NCI-H1105 (cell line): ENCODE results near the gene SIK2.
A peak's percentile ranks its signal among the peaks of the same experiment; 100 is the strongest.
"Not testable (repeated sequence)": the region's sequence is repeated elsewhere in the genome, so short reads cannot be mapped to it uniquely, and the experiment has no call there.

Source experiments
- DNase-seq: peaks from one replicate; lab custom pipeline; 2025; lab: John Stamatoyannopoulos, UW

SIK2 gene

DNA sequence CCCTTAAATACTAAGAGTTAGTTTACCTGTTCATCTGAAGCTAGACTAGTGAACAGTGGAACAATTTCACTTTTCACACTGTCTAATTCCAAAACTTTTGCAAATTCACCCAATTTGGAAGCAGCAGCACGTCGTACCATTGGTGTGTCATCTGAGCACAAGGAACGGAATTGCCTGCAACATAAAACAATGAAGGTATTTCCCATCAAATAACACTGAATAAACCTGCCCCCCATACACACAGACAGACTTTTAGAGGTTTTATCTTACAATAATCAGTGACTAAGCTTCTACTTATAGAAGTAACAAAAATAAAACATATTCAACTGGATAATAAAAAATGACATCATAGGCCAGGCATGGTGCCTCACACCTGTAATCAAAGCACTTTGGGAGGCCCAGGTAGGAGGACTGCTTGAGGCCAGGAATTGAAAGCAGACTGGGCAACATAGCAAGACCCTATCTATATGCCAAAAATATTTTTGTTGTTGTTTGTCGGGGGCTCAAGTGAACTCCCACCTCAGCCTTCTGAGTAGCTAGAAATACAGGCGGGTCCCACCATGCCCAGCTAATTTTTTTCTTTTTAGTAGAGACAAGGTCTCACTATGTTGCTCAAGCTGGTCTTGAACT lies 157.6 kb downstream of the SIK2 start:
- DNase-seq, result no peak

DNA sequence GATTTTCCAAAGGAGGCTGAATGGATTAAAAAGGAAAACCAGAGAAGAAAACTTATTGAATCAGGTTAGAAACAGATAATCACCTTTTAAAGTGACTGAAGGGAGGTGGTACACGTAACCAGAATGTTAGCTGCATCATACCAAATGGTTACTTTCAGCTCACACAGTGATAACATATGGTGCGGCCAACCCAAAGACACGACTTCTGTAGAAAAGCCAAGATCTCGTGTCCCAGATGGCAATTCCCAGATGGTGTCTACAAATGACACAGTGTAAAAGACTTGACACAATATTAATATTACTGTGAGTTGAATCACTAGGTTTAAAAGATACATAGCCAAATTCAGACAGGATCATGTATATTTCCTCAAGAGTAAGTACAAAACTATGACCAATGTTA lies 158.8 kb downstream of the SIK2 start:
- no peak for DNase-seq

DNA sequence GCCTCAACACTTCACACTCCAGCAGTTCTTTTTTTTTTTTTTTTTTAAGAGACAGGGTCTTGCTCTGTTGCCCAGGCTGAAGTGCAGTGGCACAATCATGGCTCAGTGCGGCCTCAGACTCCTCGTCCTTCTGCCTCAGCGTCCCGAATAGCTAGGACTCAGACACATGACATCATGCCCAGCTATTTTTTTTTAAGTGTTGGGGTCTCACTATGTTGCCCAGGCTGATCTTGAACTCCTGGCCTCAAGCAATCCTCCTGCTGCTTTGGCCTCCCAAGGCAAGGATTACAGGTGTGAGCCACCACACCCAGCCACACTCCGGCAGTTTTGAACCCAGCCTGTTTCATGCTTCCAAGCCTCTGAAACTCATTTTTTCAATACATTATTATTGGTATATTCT lies 160.3 kb downstream of the SIK2 start:
- no peak for DNase-seq

DNA sequence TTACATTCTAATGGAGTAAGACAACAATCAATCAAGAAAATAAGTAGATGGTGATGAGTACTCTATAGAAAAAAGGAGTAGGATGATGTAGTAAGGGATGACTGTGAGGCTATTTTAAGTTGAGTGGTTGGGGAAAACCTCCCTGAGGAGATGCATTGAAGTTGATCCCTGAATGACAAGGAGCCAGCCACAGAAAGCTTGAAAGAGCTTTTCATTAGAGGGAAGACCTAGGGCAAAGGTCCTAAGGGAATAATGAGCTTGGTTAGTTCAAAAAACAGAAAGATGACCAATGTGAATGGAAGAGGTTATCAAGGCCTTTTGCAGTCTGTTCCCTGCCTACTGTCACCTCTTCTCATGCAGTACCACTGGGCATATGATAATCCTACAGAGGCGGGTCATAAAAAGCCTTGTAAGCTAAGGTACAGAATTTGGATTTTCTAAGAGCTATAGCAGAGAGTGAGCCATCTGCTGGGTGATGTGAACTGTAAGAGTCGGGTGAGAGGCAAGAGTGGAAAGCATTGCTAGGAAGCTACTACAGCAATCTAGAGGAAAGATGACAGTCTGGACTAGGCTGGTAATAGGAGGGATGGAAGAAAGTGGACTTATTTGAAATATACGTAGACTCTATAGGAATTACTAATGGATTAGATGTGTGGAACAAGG lies 160.9 kb downstream of the SIK2 start:
- DNase-seq, result no peak

DNA sequence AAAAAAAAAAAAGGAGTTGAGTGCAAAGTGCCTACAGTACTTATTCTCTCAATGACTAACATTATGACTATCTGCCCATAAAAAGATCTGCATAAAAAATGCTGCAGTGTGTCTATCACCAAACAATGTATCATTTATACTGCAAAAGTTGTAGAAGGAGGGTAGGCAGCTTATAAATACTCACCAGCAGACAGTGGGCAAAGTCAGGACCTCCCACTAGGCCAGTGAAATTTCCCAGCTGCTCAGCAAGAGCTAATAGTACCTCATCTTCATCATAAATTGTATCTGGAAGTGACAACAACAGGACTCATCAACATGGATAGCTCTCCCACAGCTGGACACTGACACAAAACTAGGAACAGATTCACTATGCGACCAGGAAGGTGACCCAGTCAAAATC lies 162.4 kb downstream of the SIK2 start:
- no peak for DNase-seq

DNA sequence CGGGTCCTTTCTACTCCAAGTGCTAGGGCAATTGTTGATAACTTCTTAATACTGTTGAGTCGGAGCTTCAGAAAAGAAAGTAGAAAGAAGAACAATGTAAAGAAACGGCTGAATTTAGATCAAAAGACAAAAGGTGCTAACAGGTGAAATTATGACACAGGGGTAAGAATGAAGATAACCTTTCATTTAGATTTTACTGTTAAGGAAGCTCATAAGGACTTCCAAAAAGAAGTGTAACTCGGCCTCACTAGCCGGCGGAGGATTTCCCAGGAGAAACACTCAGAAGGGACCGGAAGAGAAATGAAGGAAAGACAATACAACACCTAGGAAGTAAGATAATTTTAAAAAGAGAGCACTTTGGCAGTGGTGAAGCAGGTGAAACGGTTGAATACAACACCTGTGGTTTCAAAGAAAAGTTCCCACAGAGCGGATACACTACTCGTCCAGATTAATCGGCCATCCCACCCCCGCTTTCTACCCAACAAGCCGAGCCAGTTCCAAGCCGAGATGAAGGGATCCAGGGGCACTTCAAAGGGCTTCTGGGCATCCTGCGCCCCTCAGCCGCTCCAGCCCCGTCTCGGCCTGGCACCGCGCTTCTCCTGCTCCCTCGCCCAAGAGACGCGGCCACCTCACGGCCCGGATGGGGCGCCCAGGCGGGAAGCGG lies 163.2 kb downstream of the SIK2 start:
- DNase-seq, result no peak

DNA sequence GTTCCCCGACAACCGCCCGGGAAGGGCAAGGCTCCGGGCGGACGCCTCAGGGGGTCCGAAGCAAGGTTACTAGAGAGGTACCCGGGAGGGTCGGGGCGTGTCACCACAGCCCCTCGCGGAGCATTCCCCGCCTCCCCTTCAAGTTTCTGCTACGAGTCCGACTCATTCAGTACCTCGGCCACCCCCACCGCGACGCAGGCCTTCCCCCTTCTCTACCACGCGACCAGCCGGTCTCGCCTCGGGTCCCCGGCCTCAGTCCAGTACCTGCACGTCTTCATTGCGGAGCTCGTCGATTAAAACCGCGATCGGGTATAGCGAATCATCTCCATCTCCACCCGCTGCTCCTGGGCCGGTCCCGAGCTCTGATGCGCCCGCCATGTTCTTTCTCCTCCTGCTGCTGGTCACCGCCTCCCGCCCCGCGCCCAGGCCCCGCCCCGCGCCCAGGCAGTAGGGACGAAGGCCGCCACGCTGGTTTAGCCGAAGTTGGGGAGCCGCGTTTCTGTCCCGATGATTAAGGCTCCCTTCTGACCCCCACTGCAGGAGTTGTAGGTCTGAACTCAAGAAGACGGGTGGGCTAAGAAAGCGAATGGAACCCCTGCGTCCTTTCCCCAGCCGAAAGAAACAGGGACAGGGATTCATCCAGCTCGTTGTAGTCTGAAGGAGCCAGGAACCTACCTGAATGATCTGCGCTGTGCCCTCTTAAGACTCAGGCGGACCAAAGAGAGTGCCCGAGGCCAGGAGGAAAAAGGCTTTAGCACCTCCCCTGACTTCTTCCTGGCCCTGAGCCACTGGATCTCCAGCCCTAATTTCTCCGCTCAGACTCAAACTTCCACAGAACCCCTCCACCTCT lies 164.0 kb downstream of the SIK2 start, which contains the start of gene PPP2R1B:
PPP2R1B (minus strand) TSS at position 406 of the 850 bp plus-strand sequence; CDS start at position 378, 28 bp downstream.
- peak; percentile 62 for DNase-seq

DNA sequence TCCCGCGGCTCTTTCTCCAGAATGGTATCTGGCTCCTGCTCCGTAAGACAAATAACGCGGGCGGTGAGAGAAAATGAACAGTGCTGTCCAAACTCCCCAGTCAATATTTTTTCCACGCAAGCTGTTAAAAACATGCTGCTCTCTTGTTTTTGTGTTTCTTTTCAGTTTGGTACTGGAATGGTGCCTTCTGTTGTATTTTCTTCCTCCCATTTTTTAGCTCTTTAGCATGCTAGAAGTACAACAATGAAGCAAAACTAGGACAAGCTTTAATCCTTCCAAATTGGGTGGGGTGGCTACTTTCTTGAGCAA lies 164.5 kb downstream of the SIK2 start:
- DNase-seq, result no peak

DNA sequence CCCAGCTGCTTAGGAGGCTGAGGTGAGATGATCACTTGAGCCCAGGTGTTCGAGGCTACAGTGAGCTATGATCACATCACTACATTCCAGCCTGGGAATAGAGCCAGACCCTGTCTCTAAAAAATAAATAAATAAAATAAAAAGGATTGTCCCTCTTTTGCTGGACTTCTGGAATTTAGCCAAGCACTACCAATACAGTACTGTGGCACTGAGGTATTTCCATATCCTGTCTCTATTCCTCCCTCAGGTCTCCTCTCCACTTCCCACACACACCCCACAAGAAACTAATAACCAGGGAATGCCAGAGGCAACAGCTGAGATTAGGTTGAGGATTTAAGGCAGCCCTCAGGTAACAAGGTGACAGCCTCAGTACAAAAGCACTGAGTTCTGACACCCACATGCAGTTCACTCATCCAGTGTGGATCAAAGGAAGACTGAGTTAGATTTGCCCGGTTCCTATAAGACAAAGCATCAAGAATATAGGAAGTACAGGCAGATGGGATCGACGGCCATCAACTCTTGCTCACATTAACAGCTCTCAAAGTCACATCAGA lies 168.4 kb downstream of the SIK2 start:
- no peak for DNase-seq

DNA sequence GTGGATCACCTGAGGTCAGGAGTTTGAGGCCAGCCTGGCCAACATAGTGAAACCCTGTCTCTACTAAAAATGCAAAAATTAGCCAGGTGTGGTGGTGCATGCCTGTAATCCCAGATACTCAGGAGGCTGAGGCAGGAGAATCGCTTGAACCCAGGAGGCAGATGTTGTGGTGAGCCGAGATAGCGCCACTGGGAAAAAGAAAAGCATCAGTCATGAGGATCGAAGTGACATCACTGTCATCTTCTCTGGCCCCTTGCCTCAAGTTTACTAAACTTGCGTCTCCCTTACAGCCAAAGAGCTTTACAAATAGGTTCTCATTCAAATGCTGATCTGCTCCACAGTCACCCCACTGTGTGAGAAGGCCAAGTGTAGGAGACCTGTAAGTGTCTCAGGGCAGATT lies 169.0 kb downstream of the SIK2 start:
- DNase-seq, result not testable (repeated sequence)

DNA sequence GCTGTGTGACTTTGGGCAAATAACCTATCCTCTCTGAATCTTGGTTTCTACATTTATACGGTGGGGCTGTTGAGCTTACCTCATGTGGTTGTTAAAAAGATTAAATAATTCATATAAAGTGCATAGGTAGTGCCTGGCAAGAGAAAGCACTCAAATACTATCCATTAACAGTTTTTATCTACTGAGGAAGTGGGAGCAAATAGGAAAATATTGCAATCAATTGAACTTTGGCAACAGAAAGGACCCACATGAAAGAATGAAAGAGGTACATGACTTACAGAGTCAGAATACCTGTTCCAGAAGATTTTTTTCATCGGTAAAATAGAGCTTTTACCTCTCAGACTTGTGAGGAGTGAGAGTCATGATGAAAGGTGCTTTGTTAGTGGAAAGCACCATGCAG lies 170.3 kb downstream of the SIK2 start:
- DNase-seq, result no peak

DNA sequence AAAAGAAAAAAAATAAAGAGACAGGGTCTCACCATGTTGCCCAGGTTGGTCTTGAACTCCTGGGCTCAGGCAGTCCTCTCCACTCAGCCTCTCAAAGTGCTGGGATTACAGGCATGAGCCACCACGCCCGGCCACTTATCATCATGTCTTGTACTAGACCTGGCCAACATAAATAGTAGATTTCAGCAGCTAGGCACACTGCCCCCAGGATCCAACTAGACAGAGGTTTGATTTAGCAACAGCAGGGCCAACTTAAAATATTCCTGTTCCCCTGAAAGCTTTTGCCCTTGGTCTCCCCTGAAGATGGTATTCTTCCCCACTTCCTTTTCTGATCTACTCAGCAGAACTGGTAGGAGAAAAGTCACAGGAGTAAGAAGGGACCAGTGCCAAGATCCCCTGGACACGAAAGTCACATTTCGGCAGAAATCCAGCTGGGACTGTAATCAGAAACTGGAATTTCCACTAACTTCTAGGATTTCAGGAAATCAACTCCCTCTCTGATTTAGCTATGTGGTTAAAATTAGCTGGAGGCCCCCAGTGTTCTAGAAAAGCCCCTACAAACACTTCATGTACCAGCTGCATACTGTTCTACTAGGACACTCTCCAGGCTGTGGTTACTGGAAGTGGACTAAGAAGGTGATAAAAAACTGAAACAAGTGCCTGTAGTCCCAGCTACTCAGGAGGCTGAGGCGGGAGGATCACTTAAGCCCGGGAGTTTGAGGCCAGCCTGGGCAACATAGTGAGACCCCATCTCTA lies 172.9 kb downstream of the SIK2 start:
- no peak for DNase-seq

DNA sequence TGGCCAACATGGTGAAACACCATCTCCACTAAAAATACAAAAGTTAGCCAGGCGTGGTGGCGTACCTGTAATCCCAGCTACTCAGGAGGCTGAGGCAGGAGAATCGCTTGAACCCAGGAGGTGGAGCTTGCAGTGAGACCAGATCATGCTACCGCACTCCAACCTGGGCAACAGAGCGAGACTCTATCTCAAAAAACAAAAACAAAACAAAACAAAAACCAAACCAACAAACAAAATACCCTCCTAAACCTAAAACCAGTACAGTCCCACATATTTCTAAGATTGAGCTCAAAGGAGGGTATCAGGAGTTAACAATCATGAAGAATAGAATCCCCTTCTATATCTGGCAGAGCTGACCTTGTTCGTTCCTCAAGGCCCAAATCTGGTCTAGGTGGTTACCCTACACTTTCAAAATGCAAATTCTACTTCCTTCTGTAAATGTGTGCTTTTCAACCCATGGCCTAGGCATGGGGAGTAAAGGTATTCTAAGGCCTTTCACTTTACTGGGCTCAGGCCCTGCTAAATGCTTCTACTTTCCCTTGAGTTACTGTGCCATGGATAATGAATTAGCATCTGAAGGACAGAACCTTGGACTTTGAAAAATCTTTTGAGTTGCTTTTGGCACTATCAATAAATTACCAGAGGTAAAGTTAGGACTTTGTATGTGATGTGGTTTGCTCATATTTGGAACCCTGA lies 174.3 kb downstream of the SIK2 start:
- no peak for DNase-seq

DNA sequence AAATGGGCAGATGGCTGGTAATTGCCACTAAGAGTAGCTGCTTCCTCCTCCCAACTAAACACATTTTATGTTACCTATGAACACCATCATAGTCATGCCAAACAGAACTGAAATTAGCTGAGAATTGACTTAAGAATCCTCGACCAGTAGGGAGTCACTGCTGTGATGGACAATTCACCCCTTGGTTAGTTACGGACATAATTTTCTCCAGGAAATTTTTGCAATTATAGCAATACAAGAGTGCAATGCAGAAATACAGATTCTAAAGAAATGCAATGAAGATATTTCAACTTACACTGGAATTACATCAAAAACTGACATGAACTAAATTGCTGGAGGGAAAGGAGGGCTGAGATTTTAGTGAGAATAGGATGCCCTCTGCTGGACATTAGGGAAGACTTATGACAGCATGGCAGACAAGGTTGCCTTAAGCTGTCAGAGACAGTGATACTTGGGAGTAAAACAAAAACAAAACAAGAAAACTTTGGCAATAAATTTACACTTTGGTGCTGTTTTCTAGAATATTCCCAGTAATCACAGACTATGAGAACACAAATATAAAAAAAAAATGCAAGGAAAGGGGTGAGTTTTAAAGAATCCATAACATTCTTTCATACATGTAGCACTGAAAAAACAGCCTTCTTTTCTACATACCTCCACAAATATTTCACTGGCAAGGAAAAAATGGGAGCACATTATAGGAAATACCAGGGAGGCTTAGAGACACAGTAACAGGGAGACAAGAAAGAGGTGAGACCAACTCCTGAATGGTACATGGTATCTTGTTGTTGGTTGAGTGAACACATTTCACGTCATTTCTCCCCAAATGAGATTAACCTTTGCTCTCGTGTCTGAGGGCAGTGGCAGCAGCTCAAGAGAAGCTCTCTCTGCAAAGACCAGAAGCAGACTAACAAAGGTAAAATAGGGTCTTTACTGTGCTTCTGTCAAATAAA lies 175.1 kb downstream of the SIK2 start:
- peak; percentile 61 for DNase-seq

DNA sequence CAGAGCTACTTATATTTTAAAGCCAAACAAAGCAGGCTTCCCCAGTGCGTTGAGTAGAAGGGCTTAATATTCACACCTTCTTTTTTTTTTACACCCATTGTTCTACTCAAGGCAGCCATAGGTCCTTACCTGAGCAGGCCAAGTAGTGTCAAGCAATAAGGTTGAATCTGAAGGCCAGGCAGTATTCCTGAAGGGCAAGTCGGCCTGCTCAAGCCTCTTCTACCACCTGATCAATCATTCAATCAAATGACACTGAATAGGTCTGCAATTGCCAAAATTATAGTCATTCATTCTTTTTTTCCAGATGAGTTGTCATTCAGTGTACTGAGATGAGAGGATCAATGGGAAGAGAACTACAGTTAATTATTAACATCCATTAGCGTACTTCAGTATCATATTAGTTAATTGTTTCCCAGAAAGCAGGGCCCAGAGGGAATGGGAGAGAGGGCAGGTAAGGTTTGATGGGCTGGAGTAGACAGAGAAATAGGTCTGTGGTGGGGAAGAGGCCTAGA lies 175.9 kb downstream of the SIK2 start:
- no peak for DNase-seq

DNA sequence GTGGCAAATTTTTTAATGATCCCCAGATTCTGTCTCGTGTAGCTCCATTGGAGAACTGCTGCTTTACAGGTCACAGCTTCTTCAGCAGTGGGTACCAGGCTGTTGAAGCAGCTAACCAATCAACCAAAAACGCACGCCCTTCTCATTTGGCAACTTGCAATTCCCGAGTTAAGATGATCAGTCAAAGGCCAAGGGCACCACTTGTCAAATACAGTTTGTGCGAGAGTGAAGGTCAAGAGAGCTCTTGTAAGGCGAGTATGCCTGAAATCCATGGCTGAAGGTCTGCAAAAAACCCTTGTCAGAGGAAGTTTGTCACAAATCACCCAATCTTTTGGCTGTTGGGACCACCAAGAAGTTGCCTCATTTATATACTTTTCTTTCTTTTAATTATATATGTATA lies 176.9 kb downstream of the SIK2 start:
- no peak for DNase-seq
